SK-N-SH treated with all-trans-retinoic acid at 6 μM for 48 hours (cell line): ENCODE results near the gene ZKSCAN1.

ENCODE experiments used
- ATAC-seq: fragments of 200-7000 bp; cut with Tn5 transposase; 3 replicates; pipeline ENCODE4 v1.9.1; 2020; ENCODE audit warnings: mild to moderate bottlenecking, moderate library complexity
- ARNTL ChIP-seq: fragments of 450-650 bp; formaldehyde crosslinking; IDR thresholded peaks from 2 replicates; pipeline ENCODE4 v1.5.0; 2020; ENCODE audit warnings: low read depth, mild to moderate bottlenecking, moderate library complexity, borderline replicate concordance
- BACH2 ChIP-seq: fragments of 250-450 bp; sonication (Bioruptor Pico); IDR thresholded peaks from 2 replicates; pipeline ENCODE4 v1.9.0; 2021; ENCODE audit warnings: mild to moderate bottlenecking, borderline replicate concordance
- CREB5 ChIP-seq: fragments of 250-450 bp; sonication (Bioruptor Pico); IDR thresholded peaks from 2 replicates; pipeline ENCODE4 v1.5.1; 2020; ENCODE audit warnings: low read depth, mild to moderate bottlenecking, moderate library complexity
- CSDC2 ChIP-seq: fragments of 250-450 bp; sonication (Bioruptor Pico); IDR thresholded peaks from 2 replicates; pipeline ENCODE4 v1.5.0; 2020; ENCODE audit warnings: mild to moderate bottlenecking, moderate library complexity
- CSRNP3 ChIP-seq: fragments of 250-450 bp; sonication (Bioruptor Pico); IDR thresholded peaks from 2 replicates; pipeline ENCODE4 v1.5.1; 2021; ENCODE audit warnings: mild to moderate bottlenecking, moderate library complexity
- ESRRG ChIP-seq: fragments of 250-450 bp; sonication (Bioruptor Pico); IDR thresholded peaks from 2 replicates; pipeline ENCODE4 v1.6.1; 2021; ENCODE audit warnings: mild to moderate bottlenecking
- GLIS3 ChIP-seq: fragments of 250-450 bp; sonication (Bioruptor Pico); IDR thresholded peaks from 2 replicates; pipeline ENCODE4 v1.5.0; 2020; ENCODE audit warnings: mild to moderate bottlenecking, moderate library complexity
- ISL1 ChIP-seq: fragments of 250-450 bp; sonication (Bioruptor Pico); IDR thresholded peaks from 2 replicates; pipeline ENCODE4 v2.1.2; 2022; ENCODE audit warnings: mild to moderate bottlenecking, moderate library complexity
- OSR1 ChIP-seq: fragments of 250-450 bp; sonication (Bioruptor Pico); IDR thresholded peaks from 2 replicates; pipeline ENCODE4 v1.8.0; 2022; ENCODE audit warnings: moderate library complexity, mild to moderate bottlenecking, inconsistent platforms
- PATZ1 ChIP-seq: fragments of 250-450 bp; sonication (Bioruptor Pico); IDR thresholded peaks from 2 replicates; pipeline ENCODE4 v1.8.0; 2020; ENCODE audit warnings: mild to moderate bottlenecking, moderate library complexity, borderline replicate concordance
- PPARA ChIP-seq: fragments of 250-450 bp; sonication (Bioruptor Pico); IDR thresholded peaks from 2 replicates; pipeline ENCODE4 v1.5.0; 2020; ENCODE audit warnings: mild to moderate bottlenecking, borderline replicate concordance
- SNAI2 ChIP-seq: fragments of 250-450 bp; sonication (Bioruptor Pico); IDR thresholded peaks from 2 replicates; pipeline ENCODE4 v1.5.0; 2020; ENCODE audit warnings: mild to moderate bottlenecking, moderate library complexity
- TCF4 ChIP-seq: fragments of 250-450 bp; sonication (Bioruptor Pico); IDR thresholded peaks from 2 replicates; pipeline ENCODE4 v1.8.0; 2021; ENCODE audit warnings: mild to moderate bottlenecking, moderate library complexity, borderline replicate concordance
- ZC3H10 ChIP-seq: fragments of 250-450 bp; sonication (Bioruptor Pico); IDR thresholded peaks from 2 replicates; pipeline ENCODE4 v1.5.1; 2021; ENCODE audit warnings: mild to moderate bottlenecking, moderate library complexity
- ZFP3 ChIP-seq: fragments of 250-450 bp; sonication (Bioruptor Pico); IDR thresholded peaks from 2 replicates; pipeline ENCODE4 v1.5.0; 2020; ENCODE audit warnings: mild to moderate bottlenecking, moderate library complexity
- ZFP30 ChIP-seq: fragments of 450-650 bp; formaldehyde crosslinking; IDR thresholded peaks from 2 replicates; pipeline ENCODE4 v1.5.0; 2022; ENCODE audit warnings: mild to moderate bottlenecking, moderate library complexity
- ZNF565 ChIP-seq: fragments of 450-650 bp; formaldehyde crosslinking; conservative IDR thresholded peaks from 2 replicates; pipeline ENCODE4 v1.5.0; 2020; ENCODE audit warnings: low read depth, mild to moderate bottlenecking, moderate library complexity
- ZNF70 ChIP-seq: fragments of 450-650 bp; formaldehyde crosslinking; IDR thresholded peaks from 2 replicates; pipeline ENCODE4 v1.5.0; 2020; ENCODE audit warnings: mild to moderate bottlenecking, moderate library complexity
- ZNF8 ChIP-seq: fragments of 450-650 bp; formaldehyde crosslinking; IDR thresholded peaks from 2 replicates; pipeline ENCODE4 v1.5.0; 2020; ENCODE audit warnings: mild to moderate bottlenecking, moderate library complexity
- TF ChIP-seq, protein P1 (sequence below): fragments of 250-450 bp; sonication (Bioruptor Pico); IDR thresholded peaks from 2 replicates; pipeline ENCODE4 v1.8.0; 2021; ENCODE audit warnings: low read depth, mild to moderate bottlenecking, moderate library complexity, borderline replicate concordance

ZKSCAN1 gene

DNA sequence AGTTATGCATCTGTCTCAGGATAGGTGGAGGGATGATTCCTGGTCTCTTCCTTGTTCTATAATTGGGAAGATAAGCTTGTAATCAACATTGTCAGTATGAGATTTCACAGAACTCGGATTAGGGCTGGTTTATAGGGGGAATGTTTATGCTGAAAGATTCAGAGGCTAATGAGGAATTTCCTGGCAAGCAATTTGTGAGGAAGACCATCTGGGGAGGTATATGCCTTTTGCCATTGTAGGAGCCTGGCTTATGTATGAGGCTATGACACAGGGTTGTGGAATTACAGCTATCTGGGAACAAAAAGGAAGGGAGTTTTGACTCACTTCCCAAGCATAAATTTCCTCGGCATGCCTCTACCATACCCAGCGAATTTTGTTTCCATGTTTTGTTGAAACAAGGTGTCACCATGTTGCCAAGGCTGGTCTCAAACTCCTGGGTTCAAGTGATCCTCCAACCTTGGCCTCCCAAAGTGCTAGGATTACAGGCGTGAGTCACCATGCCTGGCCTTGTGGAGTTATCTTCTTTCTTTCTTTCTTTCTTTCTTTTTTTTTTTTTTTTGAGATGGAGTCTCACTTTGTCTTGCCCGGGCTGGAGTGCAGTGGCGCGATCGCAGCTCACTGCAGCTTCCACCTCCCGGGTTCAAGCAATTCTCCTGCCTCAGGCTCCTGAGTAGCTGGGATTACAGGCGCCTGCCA is 71.8 kb downstream of the ZKSCAN1 start (continued):
- TF ChIP-seq PATZ1 (peak; percentile 73), SNAI2 (CRISPR knock-in tag) (0 out of 2 replicates have a peak, but pooled peaks have one; percentile 58), ESRRG (CRISPR knock-in tag) (no peak), ZFP3 (CRISPR knock-in tag) (peak; percentile 88)

DNA sequence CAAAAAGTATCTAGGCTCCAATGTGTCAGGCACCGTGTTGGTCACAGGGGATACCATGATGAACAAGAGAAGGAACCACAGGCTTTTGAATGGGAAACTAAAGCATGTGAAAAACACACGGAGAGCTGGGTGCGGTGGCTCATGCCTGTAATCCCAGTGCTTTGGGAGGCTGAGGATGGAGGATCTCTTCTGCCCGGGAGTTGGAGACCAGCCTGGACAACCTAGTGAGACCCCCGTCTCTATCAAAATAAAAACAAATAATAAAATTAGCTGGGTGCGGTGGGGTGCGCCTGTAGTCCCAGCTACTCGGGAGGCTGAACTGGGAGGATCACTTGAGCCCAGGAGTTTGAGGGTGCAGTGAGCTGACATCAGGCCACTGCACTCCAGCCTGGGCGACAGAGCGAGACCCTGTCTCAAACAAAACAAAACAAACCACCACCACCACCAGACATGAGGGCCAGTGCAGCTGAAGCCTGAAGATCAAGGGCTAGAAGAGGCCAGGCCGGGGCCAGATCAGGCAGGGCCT is 72.8 kb downstream of the ZKSCAN1 start:
- ATAC-seq: no peak
- TF ChIP-seq CREB5 (CRISPR knock-in tag) (peak; percentile 14; the same call in 1 of the 2 replicates), CSDC2 (CRISPR knock-in tag) (no peak)

- TF ChIP-seq CSDC2 (CRISPR knock-in tag) (peak; percentile 98), ARNTL (CRISPR knock-in tag) (peak; percentile 74; the same call in 1 of the 2 replicates), ZFP3 (CRISPR knock-in tag) (peak; percentile 89), ZNF70 (no peak; the same call in 1 of the 2 replicates), PATZ1 (no peak), TCF4 (CRISPR knock-in tag) (no peak), ISL1 (CRISPR knock-in tag) (0 out of 2 replicates have a peak, but pooled peaks have one; percentile 33), BACH2 (CRISPR knock-in tag) (no peak), CREB5 (CRISPR knock-in tag) (no peak), ZC3H10 (peak; percentile 46; the same call in 1 of the 2 replicates), ZFP30 (CRISPR knock-in tag) (peak; percentile 49), ZNF8 (peak; percentile 55; the same call in 1 of the 2 replicates), SNAI2 (CRISPR knock-in tag) (peak; percentile 91), ZNF565 (peak; percentile 82; the same call in 1 of the 2 replicates), GLIS3 (CRISPR knock-in tag) (peak; percentile 52; the same call in 1 of the 2 replicates), CSRNP3 (CRISPR knock-in tag) (no peak), OSR1 (CRISPR knock-in tag) (peak; percentile 45; the same call in 1 of the 2 replicates), PPARA (CRISPR knock-in tag) (no peak)
- TF ChIP-seq, protein P1, sequence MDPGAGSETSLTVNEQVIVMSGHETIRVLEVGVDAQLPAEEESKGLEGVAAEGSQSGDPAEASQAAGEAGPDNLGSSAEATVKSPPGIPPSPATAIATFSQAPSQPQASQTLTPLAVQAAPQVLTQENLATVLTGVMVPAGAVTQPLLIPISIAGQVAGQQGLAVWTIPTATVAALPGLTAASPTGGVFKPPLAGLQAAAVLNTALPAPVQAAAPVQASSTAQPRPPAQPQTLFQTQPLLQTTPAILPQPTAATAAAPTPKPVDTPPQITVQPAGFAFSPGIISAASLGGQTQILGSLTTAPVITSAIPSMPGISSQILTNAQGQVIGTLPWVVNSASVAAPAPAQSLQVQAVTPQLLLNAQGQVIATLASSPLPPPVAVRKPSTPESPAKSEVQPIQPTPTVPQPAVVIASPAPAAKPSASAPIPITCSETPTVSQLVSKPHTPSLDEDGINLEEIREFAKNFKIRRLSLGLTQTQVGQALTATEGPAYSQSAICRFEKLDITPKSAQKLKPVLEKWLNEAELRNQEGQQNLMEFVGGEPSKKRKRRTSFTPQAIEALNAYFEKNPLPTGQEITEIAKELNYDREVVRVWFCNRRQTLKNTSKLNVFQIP (CRISPR knock-in tag): no peak
- TF ChIP-seq, all 23 proteins: peak for 11
- peak; percentile 12 for ATAC-seq
Observed at GRCh38 chr7:100088621-100089457, 73.4 kb downstream of the ZKSCAN1 start, which contains the start of gene COPS6. TSS of gene COPS6 (plus strand) at chr7:100088969. CDS start at chr7:100088991, 22 bp downstream.
